DMS 273 (cell line): ENCODE results near the gene STK4.
"Not testable (repeated sequence)": the region's sequence is repeated elsewhere in the genome, so short reads cannot be mapped to it uniquely, and the experiment has no call there.

Experiments used
- DNase-seq: peaks from one replicate; lab custom pipeline; 2025; ENCODE audit not compliant: unreplicated experiment; lab: John Stamatoyannopoulos, UW

The STK4 gene

GRCh38 chr20:45021631-45022030, 55.3 kb downstream of the STK4 start:
- DNase-seq = no peak

DNA sequence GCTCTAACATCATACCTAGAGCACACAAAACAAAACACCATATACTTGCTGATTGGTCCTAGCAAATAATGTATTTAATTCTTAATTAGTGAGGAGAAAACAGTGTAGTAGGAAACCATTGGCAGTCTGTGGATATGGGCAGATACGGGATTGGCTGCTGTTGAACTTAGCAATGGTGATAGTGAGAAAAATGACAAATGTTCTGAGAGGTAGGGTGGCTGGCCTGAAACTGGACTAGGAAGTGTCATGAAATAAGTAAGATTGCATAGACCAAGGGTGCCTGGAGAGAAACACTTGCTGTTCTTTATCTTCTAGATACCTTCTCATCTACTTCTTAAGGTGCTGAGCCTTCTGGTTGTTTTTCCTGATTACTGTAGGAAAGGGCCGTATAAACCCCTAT, 56.8 kb downstream of the STK4 start:
- DNase-seq = not testable (repeated sequence)

DNA sequence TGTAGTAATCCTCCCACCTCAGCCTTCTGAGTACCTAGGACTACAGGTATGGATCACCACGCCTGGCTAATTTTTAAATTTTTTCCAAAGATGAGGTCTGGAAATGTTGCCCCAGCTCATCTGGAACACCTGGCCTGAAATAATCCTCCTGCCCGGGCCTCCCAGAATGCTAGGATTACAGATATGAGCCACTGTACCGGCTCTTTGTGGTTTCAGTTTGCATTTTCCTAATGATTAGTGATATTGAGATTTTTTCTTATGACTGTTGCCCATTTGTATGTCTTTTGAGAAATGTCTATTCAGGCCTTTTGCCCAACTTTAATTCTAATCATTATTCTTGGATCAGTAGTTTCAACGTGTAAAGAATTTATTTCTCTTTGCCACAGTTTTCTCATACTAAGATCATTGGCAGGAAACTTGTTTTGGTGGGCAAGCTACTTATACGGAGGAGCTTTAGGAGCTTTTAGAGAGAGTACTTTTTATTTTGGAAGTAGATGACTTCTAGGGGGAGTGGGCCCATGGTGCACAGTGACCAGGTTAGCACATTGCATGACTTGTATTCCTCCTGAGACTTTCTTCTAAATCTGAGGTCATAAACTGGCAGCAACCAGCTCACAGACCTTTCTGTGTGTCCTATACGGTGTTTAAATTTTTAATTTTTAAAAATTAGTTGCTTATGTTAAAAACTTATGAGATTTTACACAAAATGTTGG, 62.3 kb downstream of the STK4 start:
- no peak for DNase-seq

- DNase-seq = no peak
Measured at GRCh38 chr20:45029884-45030283, 63.6 kb downstream of the STK4 start.

GRCh38 chr20:45032276-45032675, 66.0 kb downstream of the STK4 start:
- no peak for DNase-seq

- peak; percentile 21 for DNase-seq
Measured at GRCh38 chr20:45032781-45033180, 66.5 kb downstream of the STK4 start.

DNA sequence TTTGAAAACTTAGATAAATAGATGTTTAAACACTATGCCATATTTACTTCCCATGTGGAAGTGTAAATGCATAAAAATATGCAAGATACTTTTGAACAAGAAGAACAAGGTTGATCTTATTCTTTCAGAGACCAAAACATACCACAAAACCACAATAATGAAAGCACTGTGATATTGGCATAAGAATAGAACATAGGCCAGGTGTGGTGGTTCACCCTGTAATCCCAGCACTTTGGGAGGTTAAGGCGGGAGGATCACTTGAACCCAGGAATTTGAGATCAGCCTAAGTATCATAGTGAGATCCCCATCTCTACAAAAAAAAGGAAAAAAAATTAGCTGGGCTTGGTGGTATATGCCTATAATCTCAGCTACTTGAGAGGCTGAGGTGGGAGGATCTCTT, 68.1 kb downstream of the STK4 start:
- no peak for DNase-seq

- no peak for DNase-seq
Measured at GRCh38 chr20:45036044-45036755, 69.9 kb downstream of the STK4 start.

DNA sequence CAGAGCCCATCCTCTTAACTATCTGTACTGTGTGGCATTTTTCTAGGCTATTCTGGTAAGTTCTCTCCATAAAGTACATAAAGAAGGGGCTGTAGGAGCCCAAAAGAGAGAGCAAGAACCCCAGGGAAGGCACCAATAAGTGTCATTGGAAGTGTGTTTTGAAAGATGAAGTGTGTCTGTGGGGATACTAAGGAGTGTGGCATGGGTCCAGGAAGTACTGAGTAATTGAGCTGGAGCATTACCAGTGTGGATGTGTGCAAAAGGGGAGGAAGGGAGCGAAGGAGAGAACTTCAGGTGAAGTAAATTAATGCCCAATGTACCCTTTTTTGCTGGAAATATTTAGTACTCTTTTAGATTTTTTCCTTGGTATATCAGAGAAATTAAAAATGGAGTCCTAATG, 70.7 kb downstream of the STK4 start:
- DNase-seq = peak; percentile 21

- no peak for DNase-seq
Measured at GRCh38 chr20:45037635-45038034, 71.3 kb downstream of the STK4 start.

- DNase-seq = no peak
Measured at GRCh38 chr20:45038745-45039474, 72.6 kb downstream of the STK4 start.

DNA sequence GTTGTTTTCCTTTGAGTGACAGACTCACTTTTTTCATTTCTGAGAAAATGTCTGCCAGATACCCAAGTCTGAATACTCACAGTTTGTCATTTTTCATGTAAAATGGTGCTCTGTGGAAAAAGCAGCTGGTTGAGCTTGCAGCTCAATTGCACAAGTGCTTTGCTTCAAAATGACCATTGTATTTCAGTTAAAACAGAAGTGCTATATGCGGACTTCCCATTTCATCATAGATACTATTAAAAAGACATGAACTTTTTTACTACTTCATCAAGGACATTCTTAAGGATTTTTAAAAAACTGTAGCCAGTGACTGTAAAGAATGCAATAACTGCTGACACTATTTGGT, 73.1 kb downstream of the STK4 start:
- DNase-seq = no peak

- DNase-seq = peak; percentile 51
Measured at GRCh38 chr20:45041464-45042337, 75.4 kb downstream of the STK4 start.

- no peak for DNase-seq
Measured at GRCh38 chr20:45042978-45043377, 76.7 kb downstream of the STK4 start.

DNA sequence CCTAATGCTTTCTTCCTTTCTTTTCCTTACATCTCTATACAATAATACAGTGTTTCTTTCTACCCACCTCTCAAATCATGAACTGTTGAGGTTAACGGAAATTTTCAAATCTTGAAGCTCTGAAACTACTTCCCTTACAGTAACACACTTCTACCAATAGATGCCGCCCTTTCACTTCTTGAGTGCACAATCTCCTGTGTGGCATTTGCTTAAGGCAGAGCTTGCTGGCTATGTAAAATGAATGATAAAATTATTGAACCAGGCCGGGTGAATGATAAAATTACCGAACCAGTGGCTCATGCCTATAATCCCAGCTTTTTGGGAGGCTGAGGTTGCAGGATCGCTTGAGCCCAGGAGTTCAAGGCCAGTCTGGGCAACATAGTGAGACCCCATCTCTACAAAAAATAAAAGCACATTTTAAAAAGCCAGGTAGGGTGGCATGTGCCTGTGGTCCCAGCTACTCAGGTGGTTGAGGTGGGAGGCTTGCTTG, 77.8 kb downstream of the STK4 start:
- DNase-seq = peak; percentile 85

DNA sequence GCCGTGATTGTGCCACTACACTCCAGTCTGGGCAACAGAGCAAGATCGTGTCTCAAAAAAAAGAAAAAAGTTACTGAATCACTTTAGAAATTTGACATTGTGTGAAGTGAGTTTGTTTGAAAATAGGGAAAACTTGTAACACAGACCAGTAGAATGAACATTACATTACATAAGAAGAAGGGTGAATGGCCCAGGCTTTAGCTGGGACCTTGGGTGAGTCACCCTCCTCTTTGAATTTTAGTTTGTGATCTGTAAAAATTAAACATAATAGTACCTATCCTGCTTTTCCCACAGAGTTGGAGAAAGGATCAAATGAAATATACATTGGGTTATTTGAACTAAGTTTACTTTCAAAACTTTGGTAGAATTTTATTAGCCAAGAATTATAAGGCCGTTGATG, 78.3 kb downstream of the STK4 start:
- no peak for DNase-seq

GRCh38 chr20:45047581-45048119, 81.3 kb downstream of the STK4 start:
- DNase-seq = no peak

- DNase-seq = peak; percentile 17
Measured at GRCh38 chr20:45049438-45049837, 83.1 kb downstream of the STK4 start.

GRCh38 chr20:45049904-45050471, 83.7 kb downstream of the STK4 start:
- DNase-seq = no peak
